CD4-positive, alpha-beta memory T cell (primary cell): Measurements from ENCODE around the gene SLC25A25. TPM values are rescaled to one million over a fixed set of nuclear protein-coding genes. Genes with fewer than 3 reads are reported as not detected.
"Not testable (repeated sequence)": the region's sequence is repeated elsewhere in the genome, so short reads cannot be mapped to it uniquely, and the experiment has no call there.

ENCODE experiments used
- CTCF ChIA-PET: fragments of 350-600 bp; sonication (Branson Sonifier 250); formaldehyde crosslinking; loops from one replicate; lab custom pipeline; 2021; ENCODE audit warnings: inconsistent platforms; ENCODE audit not compliant: partially characterized antibody; lab: Charles Lee
- POLR2A ChIA-PET: fragments of 350-600 bp; sonication (Branson Sonifier 250); formaldehyde crosslinking; loops from one replicate; lab custom pipeline; 2021; ENCODE audit not compliant: partially characterized antibody; lab: Charles Lee
- DNase-seq, 5 donors: peaks; one replicate each; pipeline versions ENCODE4 v3.0.0 to v3.0.0-alpha.2; 2020 to 2022; ENCODE audit warnings: mixed read lengths in 1 of 5
- H3K27ac ChIP-seq: one replicate; pipeline ENCODE4 v1.7.0; 2013; ENCODE audit warnings: low read depth, low read length
- H3K27me3 ChIP-seq: 2 replicates; pipeline ENCODE4 v1.7.0; 2013; ENCODE audit warnings: mild to moderate bottlenecking, low read length, moderate library complexity; ENCODE audit not compliant: insufficient read depth
- H3K36me3 ChIP-seq: 2 replicates; pipeline ENCODE4 v1.7.0; 2013; ENCODE audit warnings: mild to moderate bottlenecking, low read length, moderate library complexity; ENCODE audit not compliant: insufficient read depth
- H3K4me1 ChIP-seq: 2 replicates; pipeline ENCODE4 v1.7.0; 2013; ENCODE audit warnings: mild to moderate bottlenecking, low read length, moderate library complexity; ENCODE audit not compliant: insufficient read depth
- H3K4me3 ChIP-seq, 2 donors: one replicate each; pipeline ENCODE4 v1.7.0; 2013; ENCODE audit warnings: low read length in 2 of 2, mild to moderate bottlenecking in 1 of 2
- H3K9me3 ChIP-seq, 2 donors: one replicate each; pipeline ENCODE4 v1.7.0; 2013; ENCODE audit warnings: low read length in 2 of 2, control low read depth in 1 of 2; ENCODE audit not compliant: control insufficient read depth in 1 of 2
- H3K27ac Mint-ChIP-seq, 7 donors: one replicate each; pipeline ENCODE4 v1.8.0; 2020 to 2021; ENCODE audit warnings: mixed read lengths in 7 of 7, mild to moderate bottlenecking in 6 of 7, inconsistent platforms in 3 of 7, moderate library complexity in 3 of 7
- H3K27me3 Mint-ChIP-seq, 2 donors: one replicate each; pipeline ENCODE4 v1.8.0; 2020 to 2021; ENCODE audit warnings: mixed read lengths in 2 of 2
- H3K36me3 Mint-ChIP-seq, 2 donors: one replicate each; pipeline ENCODE4 v1.8.0; 2020 to 2021; ENCODE audit warnings: mixed read lengths in 2 of 2, inconsistent platforms in 1 of 2, mild to moderate bottlenecking in 1 of 2
- H3K4me1 Mint-ChIP-seq, 4 donors: one replicate each; pipeline ENCODE4 v1.8.0; 2020 to 2021; ENCODE audit warnings: mixed read lengths in 4 of 4, mild to moderate bottlenecking in 1 of 4
- H3K4me3 Mint-ChIP-seq, 8 donors: one replicate each; pipeline ENCODE4 v1.8.0; 2020 to 2021; ENCODE audit warnings: mixed read lengths in 8 of 8, mild to moderate bottlenecking in 7 of 8, moderate library complexity in 6 of 8, inconsistent platforms in 3 of 8
- H3K9me3 Mint-ChIP-seq, 8 donors: one replicate each; pipeline ENCODE4 v1.8.0; 2020 to 2021; ENCODE audit warnings: mixed read lengths in 8 of 8, mild to moderate bottlenecking in 5 of 8, inconsistent platforms in 3 of 8, moderate library complexity in 1 of 8
- intact Hi-C: fragments of 100-400 bp; cut with micrococcal nuclease; formaldehyde crosslinking; loops from one replicate; pipeline ENCODE4 v1.15.1; 2023
- polyA plus RNA-seq, 2 donors: library from polyadenylated mRNA; unstranded; fragments of 300-500 nt; fragmentation: Illumina TruSeq; gene quantifications; one replicate each; pipeline ENCODE4 v1.2.3, GENCODE V29; 2021
- total RNA-seq, 2 experiments: library from RNA; stranded (reverse); gene quantifications; one replicate each; pipeline ENCODE4 v1.2.3, GENCODE V29; 2021

SLC25A25 gene
- total and polyA plus RNA-seq, 4 experiments from 2014 or later, result 13.4 to 26.9 (median 19.8) TPM

- peak overlapping the region; percentile 87 to 95 (median 92) for H3K27ac Mint-ChIP-seq
- H3K27me3 Mint-ChIP-seq, result no peaks in the 10 kb centered on the region
- Histone ChIP-seq H3K4me1 (peaks cover 51% of the 10 kb centered on the region), H3K27me3 (no peaks in the 10 kb centered on the region), H3K9me3 (no peaks in the 10 kb centered on the region), H3K4me3 (no peak overlapping the region), H3K36me3 (no peaks in the 10 kb centered on the region), H3K27ac (peak overlapping the region; percentile 15)
- intact Hi-C loops, result loop anchor here (1.0 to 10.0 kb wide), 5 partner anchors 47 to 250 kb away; partner anchors contain the start of gene CDK9
- H3K9me3 Mint-ChIP-seq, result peaks cover 0 to 2% (median 0%) of the 10 kb centered on the region in 8 donors
- H3K4me3 Mint-ChIP-seq, result peak overlapping the region; percentile 11 to 84 (median 64)
- H3K36me3 Mint-ChIP-seq, result no peaks in the 10 kb centered on the region
- peaks cover 19 to 46% (median 32%) of the 10 kb centered on the region in 4 donors for H3K4me1 Mint-ChIP-seq
- ChIA-PET POLR2A (interaction anchor here (1.0 to 21.7 kb wide), 11 partner anchors 9 to 249 kb away, joined by 3 to 1317 read pairs (median 9); partner anchors contain the start of genes CDK9, DPM2, EEIG1 and PIP5KL1), CTCF (interaction anchor here (0.7 to 8.6 kb wide), 50 partner anchors 8 to 300 kb away, joined by 3 to 300 read pairs (median 7); partner anchors contain the start of genes DPM2, EEIG1, NAIF1 and PIP5KL1)
- DNase-seq, result peak; percentile 78 to 82 (median 80)
Measured at GRCh38 chr9:128034821-128035652, 33.0 kb upstream of the SLC25A25 start.

GRCh38 chr9:128036522-128036921, 31.5 kb upstream of the SLC25A25 start:
- not testable (repeated sequence) for H3K27me3 Mint-ChIP-seq, H3K9me3 Mint-ChIP-seq, H3K27me3 ChIP-seq, H3K4me3 ChIP-seq, DNase-seq, H3K27ac Mint-ChIP-seq, H3K36me3 Mint-ChIP-seq, H3K27ac ChIP-seq, H3K4me3 Mint-ChIP-seq, H3K36me3 ChIP-seq, H3K9me3 ChIP-seq
- ChIA-PET POLR2A (interaction anchor here (2.0 to 21.7 kb wide), 3 partner anchors 35 to 95 kb away, joined by 9 to 1317 read pairs (median 130); partner anchors contain the start of genes DPM2 and EEIG1), CTCF (interaction anchor here (1.1 to 8.6 kb wide), 19 partner anchors 8 to 302 kb away, joined by 3 to 300 read pairs (median 13); partner anchors contain the start of genes DPM2, EEIG1, NAIF1 and PIP5KL1)
- intact Hi-C loops, result loop anchor here (5.0 to 10.0 kb wide), 2 partner anchors 46 to 252 kb away; partner anchors contain the start of gene CDK9
- H3K4me1 ChIP-seq, result peaks cover 36% of the 10 kb centered on the region
- peaks cover 15 to 38% (median 25%) of the 10 kb centered on the region in 4 donors for H3K4me1 Mint-ChIP-seq

- DNase-seq, H3K4me1 ChIP-seq, CTCF ChIA-PET, H3K27ac Mint-ChIP-seq, H3K27ac ChIP-seq, H3K4me3 ChIP-seq, H3K36me3 ChIP-seq, H3K4me1 Mint-ChIP-seq, H3K4me3 Mint-ChIP-seq, H3K9me3 ChIP-seq, intact Hi-C loops, H3K27me3 Mint-ChIP-seq, H3K27me3 ChIP-seq, H3K9me3 Mint-ChIP-seq, H3K36me3 Mint-ChIP-seq: not testable (repeated sequence)
- POLR2A ChIA-PET, result interaction anchor here (0.9 kb wide), 1 partner anchor 32 kb away, joined by 3 read pairs; no protein-coding TSS in a partner anchor
Measured at GRCh38 chr9:128040783-128041182, 27.2 kb upstream of the SLC25A25 start.

- intact Hi-C loops, result no loop called here
- Mint-ChIP-seq H3K36me3 (no peaks in the 10 kb centered on the region), H3K27me3 (peaks cover 0 to 2% of the 10 kb centered on the region in 2 donors), H3K4me3 (no peak overlapping the region), H3K4me1 (peaks cover 0 to 5% (median 0%) of the 10 kb centered on the region in 4 donors), H3K9me3 (no peaks in the 10 kb centered on the region), H3K27ac (no peak overlapping the region)
- no peak for DNase-seq
- ChIA-PET CTCF (interaction anchor here (1.2 to 1.6 kb wide), 2 partner anchors 8 to 98 kb away, joined by 3 to 6 read pairs; no protein-coding TSS in a partner anchor), POLR2A (no interaction called here)
- Histone ChIP-seq H3K4me1 (no peaks in the 10 kb centered on the region), H3K36me3 (no peaks in the 10 kb centered on the region), H3K9me3 (no peaks in the 10 kb centered on the region), H3K4me3 (no peak overlapping the region), H3K27ac (no peak overlapping the region), H3K27me3 (no peaks in the 10 kb centered on the region)
Measured at GRCh38 chr9:128042043-128042442, 26.0 kb upstream of the SLC25A25 start.

- Histone ChIP-seq H3K36me3 (no peaks in the 10 kb centered on the region), H3K9me3 (no peaks in the 10 kb centered on the region), H3K4me1 (no peaks in the 10 kb centered on the region), H3K4me3 (no peak overlapping the region), H3K27ac (no peak overlapping the region), H3K27me3 (no peaks in the 10 kb centered on the region)
- CTCF ChIA-PET, result interaction anchor here (1.0 to 1.6 kb wide), 3 partner anchors 8 to 41 kb away, joined by 3 to 6 read pairs (median 3); no protein-coding TSS in a partner anchor
- Mint-ChIP-seq H3K4me3 (no peak overlapping the region), H3K27ac (no peak overlapping the region), H3K27me3 (peaks cover 0 to 2% of the 10 kb centered on the region in 2 donors), H3K4me1 (peaks cover 0 to 5% (median 0%) of the 10 kb centered on the region in 4 donors), H3K36me3 (no peaks in the 10 kb centered on the region), H3K9me3 (no peaks in the 10 kb centered on the region)
- DNase-seq, result no peak
- POLR2A ChIA-PET, result interaction anchor here (0.7 kb wide), 1 partner anchor 12 kb away, joined by 3 read pairs; no protein-coding TSS in a partner anchor
- intact Hi-C loops, result no loop called here
Measured at GRCh38 chr9:128043467-128043868, 24.6 kb upstream of the SLC25A25 start.

- H3K27me3 Mint-ChIP-seq, H3K4me3 Mint-ChIP-seq, H3K9me3 Mint-ChIP-seq, H3K4me3 ChIP-seq, H3K36me3 ChIP-seq, H3K4me1 ChIP-seq, DNase-seq, intact Hi-C loops, H3K27me3 ChIP-seq, H3K27ac Mint-ChIP-seq, H3K4me1 Mint-ChIP-seq, H3K9me3 ChIP-seq, H3K36me3 Mint-ChIP-seq, H3K27ac ChIP-seq: not testable (repeated sequence)
- ChIA-PET CTCF (interaction anchor here (0.7 to 3.0 kb wide), 5 partner anchors 11 to 110 kb away, joined by 3 to 13 read pairs (median 3); no protein-coding TSS in a partner anchor), POLR2A (interaction anchor here (0.6 to 1.3 kb wide), 2 partner anchors 49 to 98 kb away, joined by 4 read pairs; no protein-coding TSS in a partner anchor)
Measured at GRCh38 chr9:128045409-128045808, 22.6 kb upstream of the SLC25A25 start.
